PC-3 (cell line): ENCODE results near the gene THRA. TPM values are rescaled to one million over a fixed set of nuclear protein-coding genes. Genes with fewer than 3 reads are reported as not detected.

Experiments
- ATAC-seq: fragments of 200-7000 bp; cut with Tn5 transposase; 2 replicates; pipeline ENCODE4 v1.9.1; 2020; ENCODE audit warnings: mild to moderate bottlenecking, moderate library complexity
- BruUV-seq: library from RNA; stranded (reverse); fragments of 400-500 nt; replicated peaks from 2 replicates; lab custom pipeline; 2021; lab: Mats Ljungman, UMichigan
- CTCF ChIA-PET: fragments of 300-600 bp; sonication (Branson Sonifier 250); formaldehyde crosslinking; loops from one replicate; lab custom pipeline; 2022; ENCODE audit warnings: antibody characterized with exemption; lab: Charles Lee
- POLR2A ChIA-PET: fragments of 300-600 bp; sonication (Branson Sonifier 250); formaldehyde crosslinking; loops from one replicate; lab custom pipeline; 2022; ENCODE audit warnings: antibody characterized with exemption; ENCODE audit not compliant: unreplicated experiment; lab: Charles Lee
- DNase-seq: peaks from one replicate; pipeline ENCODE4 v3.0.0-alpha.2; 2015
- H2AFZ ChIP-seq: fragments of 300-600 bp; sonication (generic); 2 replicates; pipeline ENCODE4 v1.6.0; 2016; ENCODE audit warnings: antibody characterized with exemption, low read length
- H3F3A ChIP-seq: fragments of 300-600 bp; sonication (generic); one replicate; pipeline ENCODE4 v1.6.0; 2017; ENCODE audit warnings: antibody characterized with exemption, low read length, control low read depth, mild to moderate bottlenecking; ENCODE audit not compliant: unreplicated experiment
- H3K27ac ChIP-seq: fragments of 300-600 bp; sonication (generic); 2 replicates; pipeline ENCODE4 v1.5.1; 2016; ENCODE audit warnings: mild to moderate bottlenecking, low read length
- H3K27me3 ChIP-seq: fragments of 300-600 bp; sonication (generic); 2 replicates; pipeline ENCODE4 v1.6.1; 2016; ENCODE audit warnings: low read length, mixed read lengths
- H3K36me3 ChIP-seq: fragments of 300-600 bp; sonication (generic); 2 replicates; pipeline ENCODE4 v1.6.1; 2016; ENCODE audit warnings: low read depth, mixed run types, low read length, mixed read lengths
- H3K4me1 ChIP-seq: fragments of 300-600 bp; sonication (generic); 2 replicates; pipeline ENCODE4 v1.5.1; 2016; ENCODE audit warnings: low read length; ENCODE audit not compliant: insufficient read depth
- H3K4me2 ChIP-seq: fragments of 300-600 bp; sonication (generic); 2 replicates; pipeline ENCODE4 v1.6.0; 2016; ENCODE audit warnings: low read length
- H3K4me3 ChIP-seq: fragments of 300-600 bp; sonication (generic); 2 replicates; pipeline ENCODE4 v1.5.1; 2016; ENCODE audit warnings: mild to moderate bottlenecking, low read length, mixed read lengths
- H3K79me2 ChIP-seq: fragments of 300-600 bp; sonication (generic); 2 replicates; pipeline ENCODE4 v1.6.1; 2017; ENCODE audit warnings: low read length, mixed read lengths
- H3K9ac ChIP-seq: fragments of 300-600 bp; sonication (generic); 2 replicates; pipeline ENCODE4 v1.6.0; 2016; ENCODE audit warnings: mild to moderate bottlenecking, low read length
- H3K9me2 ChIP-seq: fragments of 300-600 bp; sonication (generic); replicated peaks from 2 replicates; pipeline ENCODE4 v1.6.1; 2016; ENCODE audit warnings: mixed run types, low read length, mixed read lengths
- H3K9me3 ChIP-seq: fragments of 300-600 bp; sonication (generic); 2 replicates; pipeline ENCODE4 v1.6.1; 2016; ENCODE audit warnings: low read length, mixed read lengths
- H4K20me1 ChIP-seq: fragments of 300-600 bp; sonication (generic); 2 replicates; pipeline ENCODE4 v1.6.1; 2016; ENCODE audit warnings: low read length, mixed read lengths
- EZH2 ChIP-seq: fragments of 300-600 bp; sonication (generic); IDR thresholded peaks from one replicate; pipeline ENCODE4 v1.6.1; 2017; ENCODE audit warnings: antibody characterized with exemption, mild to moderate bottlenecking, low read length; ENCODE audit not compliant: unreplicated experiment
- EZH2phosphoT487 ChIP-seq: fragments of 300-600 bp; sonication (generic); IDR thresholded peaks from 2 replicates; pipeline ENCODE4 v1.6.1; 2018; ENCODE audit warnings: mild to moderate bottlenecking, antibody characterized with exemption, low read length, borderline replicate concordance
- intact Hi-C: fragments of 100-400 bp; cut with micrococcal nuclease; formaldehyde crosslinking; loops from 2 replicates; pipeline ENCODE4 v1.9.0; 2023
- total RNA-seq: library from RNA; depleted of rRNA; stranded (reverse); fragments of >200 nt; gene quantifications from 2 replicates; pipeline ENCODE4 v1.2.3, GENCODE V29; 2014
- TF ChIP-seq, protein P1 (sequence below): fragments of 300-600 bp; sonication (generic); conservative IDR thresholded peaks from 2 replicates; pipeline ENCODE4 v1.5.1; 2017; ENCODE audit warnings: antibody characterized with exemption, low read depth, mild to moderate bottlenecking, low read length

THRA gene
- total RNA-seq, 1 experiment from 2014 or later = 6.6 TPM

- Histone ChIP-seq H3K79me2 (peaks cover 23% of the 10 kb centered on the region), H4K20me1 (peaks cover 6% of the 10 kb centered on the region), H3K9ac (peak overlapping the region; percentile 91), H3F3A (no peaks in the 10 kb centered on the region), H3K36me3 (no peaks in the 10 kb centered on the region; the same call in 1 of the 2 replicates), H3K4me2 (peak overlapping the region; percentile 89), H3K27ac (peak overlapping the region; percentile 99), H3K9me3 (no peaks in the 10 kb centered on the region), H3K27me3 (no peaks in the 10 kb centered on the region), H2AFZ (no peak overlapping the region), H3K4me1 (peaks cover 46% of the 10 kb centered on the region), H3K4me3 (peak overlapping the region; percentile 80), H3K9me2 (no peaks in the 10 kb centered on the region)
- no TSS peak for BruUV-seq
- intact Hi-C loops = no loop called here
- DNase-seq = no peak
- no peak for ATAC-seq
- POLR2A ChIA-PET = interaction anchor here (0.6 to 1.1 kb wide), 2 partner anchors 11 to 28 kb away, joined by 3 to 7 read pairs; no protein-coding TSS in a partner anchor
- CTCF ChIA-PET = interaction anchor here (0.5 to 0.9 kb wide), 2 partner anchors 10 to 72 kb away, joined by 6 to 7 read pairs; no protein-coding TSS in a partner anchor
- TF ChIP-seq EZH2 (no peak), EZH2phosphoT487 (no peak)
- TF ChIP-seq, protein P1, sequence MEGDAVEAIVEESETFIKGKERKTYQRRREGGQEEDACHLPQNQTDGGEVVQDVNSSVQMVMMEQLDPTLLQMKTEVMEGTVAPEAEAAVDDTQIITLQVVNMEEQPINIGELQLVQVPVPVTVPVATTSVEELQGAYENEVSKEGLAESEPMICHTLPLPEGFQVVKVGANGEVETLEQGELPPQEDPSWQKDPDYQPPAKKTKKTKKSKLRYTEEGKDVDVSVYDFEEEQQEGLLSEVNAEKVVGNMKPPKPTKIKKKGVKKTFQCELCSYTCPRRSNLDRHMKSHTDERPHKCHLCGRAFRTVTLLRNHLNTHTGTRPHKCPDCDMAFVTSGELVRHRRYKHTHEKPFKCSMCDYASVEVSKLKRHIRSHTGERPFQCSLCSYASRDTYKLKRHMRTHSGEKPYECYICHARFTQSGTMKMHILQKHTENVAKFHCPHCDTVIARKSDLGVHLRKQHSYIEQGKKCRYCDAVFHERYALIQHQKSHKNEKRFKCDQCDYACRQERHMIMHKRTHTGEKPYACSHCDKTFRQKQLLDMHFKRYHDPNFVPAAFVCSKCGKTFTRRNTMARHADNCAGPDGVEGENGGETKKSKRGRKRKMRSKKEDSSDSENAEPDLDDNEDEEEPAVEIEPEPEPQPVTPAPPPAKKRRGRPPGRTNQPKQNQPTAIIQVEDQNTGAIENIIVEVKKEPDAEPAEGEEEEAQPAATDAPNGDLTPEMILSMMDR = no peak
These were observed 38.8 kb downstream of the THRA start for GRCh38 chr17:40101367-40102210.

- Histone ChIP-seq H3K9me3 (no peaks in the 10 kb centered on the region), H3K4me1 (peaks cover 43% of the 10 kb centered on the region), H3K27me3 (no peaks in the 10 kb centered on the region), H3K36me3 (no peaks in the 10 kb centered on the region), H4K20me1 (peaks cover 6% of the 10 kb centered on the region; the same call in 1 of the 2 replicates), H3F3A (no peaks in the 10 kb centered on the region), H3K9ac (peak overlapping the region; percentile 12; the same call in 1 of the 2 replicates), H3K27ac (peak overlapping the region; percentile 21), H2AFZ (no peak overlapping the region), H3K4me3 (no peak overlapping the region), H3K79me2 (peaks cover 16% of the 10 kb centered on the region), H3K4me2 (peak overlapping the region; percentile 66), H3K9me2 (no peaks in the 10 kb centered on the region)
- no peak for TF ChIP-seq EZH2
- TF ChIP-seq, protein P1 = no peak
- TF ChIP-seq EZH2phosphoT487 = no peak
- ChIA-PET POLR2A (interaction anchor here (0.6 to 0.9 kb wide), 5 partner anchors 10 to 242 kb away, joined by 3 to 6 read pairs (median 4); partner anchors contain the start of gene CASC3), CTCF (interaction anchor here (0.5 to 0.7 kb wide), 2 partner anchors 65 to 162 kb away, joined by 3 to 6 read pairs; no protein-coding TSS in a partner anchor)
- DNase-seq (no peak), ATAC-seq (no peak)
- BruUV-seq = no TSS peak
- intact Hi-C loops = no loop called here
These were observed 40.4 kb downstream of the THRA start for GRCh38 chr17:40103071-40103661.
